ENCODE measurements around the gene VDR.

VDR gene

GRCh38 chr12:47878918-47879481 lies 25.8 kb downstream of the VDR start:
- Histone ChIP-seq H3K36me3 (ENCODE audit: control insufficient read depth, insufficient read depth, low read length, severe bottlenecking) (peaks cover 39% of the 10 kb centered on the region), H3K27me3 (replicated peaks; ENCODE audit: control insufficient read depth, insufficient read depth, low read length) (no peaks in the 10 kb centered on the region), H3K4me3 (ENCODE audit: low read length) (no peak overlapping the region), H3K4me1 (ENCODE audit: control insufficient read depth, insufficient read depth, low read length) (peaks cover 12% of the 10 kb centered on the region), H3K9me3 (ENCODE audit: control insufficient read depth, low read length) (no peaks in the 10 kb centered on the region), H3K9ac (ENCODE audit: low read length) (no peak overlapping the region)
- no peak for DNase-seq (ENCODE audit: low read depth)

DNA sequence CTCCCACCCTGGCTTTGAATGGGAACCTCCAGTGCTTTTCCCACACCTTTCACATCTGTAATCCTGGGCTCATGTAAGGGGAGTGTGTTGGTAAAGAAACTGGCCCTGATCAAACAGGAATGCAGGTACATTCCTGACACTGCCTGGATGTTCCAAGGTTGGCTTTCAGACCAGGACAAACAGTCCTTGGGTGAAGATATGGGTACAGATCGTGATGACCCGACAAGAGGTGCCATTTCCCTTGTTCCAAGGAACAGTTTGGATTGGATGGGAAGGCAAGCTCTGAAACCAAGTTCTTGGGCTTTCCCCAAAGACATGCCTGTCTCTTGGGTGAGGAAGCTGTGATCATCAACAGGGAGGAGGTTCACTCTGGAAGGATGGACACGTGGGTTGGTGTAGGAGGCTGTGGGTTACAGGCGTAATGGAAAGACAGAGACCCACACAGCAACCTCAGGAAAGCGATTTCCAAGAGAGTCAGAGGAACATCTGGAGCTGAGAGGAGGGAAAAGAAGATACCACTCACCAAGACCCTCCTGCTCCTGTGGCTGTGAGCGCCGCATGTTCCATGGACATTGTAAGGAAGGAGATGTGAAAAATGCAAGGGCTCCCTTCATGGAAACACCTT lies 26.4 kb downstream of the VDR start:
- peaks cover 44% of the 10 kb centered on the region for H3K36me3 ChIP-seq (ENCODE audit: control insufficient read depth, insufficient read depth, low read length, severe bottlenecking)
- H3K9me3 ChIP-seq (ENCODE audit: control insufficient read depth, low read length), result no peaks in the 10 kb centered on the region
- no peak overlapping the region for H3K4me3 ChIP-seq (ENCODE audit: low read length)
- DNase-seq (ENCODE audit: low read depth), result no peak
- peaks cover 12% of the 10 kb centered on the region for H3K4me1 ChIP-seq (ENCODE audit: control insufficient read depth, insufficient read depth, low read length)
- no peak overlapping the region for H3K9ac ChIP-seq (ENCODE audit: low read length)
- H3K27me3 ChIP-seq (replicated peaks; ENCODE audit: control insufficient read depth, insufficient read depth, low read length), result no peaks in the 10 kb centered on the region

DNA sequence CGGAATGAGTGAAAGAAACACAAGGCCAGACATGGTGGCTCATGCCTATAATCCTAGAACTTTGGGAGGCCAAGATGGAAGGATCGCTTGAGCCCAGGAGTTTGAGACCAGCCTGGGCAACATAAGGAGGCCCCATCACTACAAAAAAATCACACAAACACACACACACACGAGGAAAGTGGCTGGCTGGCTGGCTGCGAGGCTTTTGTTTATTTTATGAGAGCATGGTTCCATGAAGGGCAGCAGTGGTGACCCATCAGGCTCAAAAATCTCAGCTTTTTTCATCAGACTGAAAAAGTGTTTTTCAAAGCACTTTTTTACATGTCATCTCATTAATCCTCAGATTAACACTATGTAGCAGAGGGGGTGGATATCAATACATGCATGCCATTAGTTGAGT lies 27.7 kb downstream of the VDR start:
- Histone ChIP-seq H3K27me3 (replicated peaks; ENCODE audit: control insufficient read depth, insufficient read depth, low read length) (no peaks in the 10 kb centered on the region), H3K4me3 (ENCODE audit: low read length) (no peak overlapping the region), H3K36me3 (ENCODE audit: control insufficient read depth, insufficient read depth, low read length, severe bottlenecking) (peaks cover 44% of the 10 kb centered on the region), H3K9ac (ENCODE audit: low read length) (no peak overlapping the region), H3K4me1 (ENCODE audit: control insufficient read depth, insufficient read depth, low read length) (peaks cover 9% of the 10 kb centered on the region), H3K9me3 (ENCODE audit: control insufficient read depth, low read length) (no peaks in the 10 kb centered on the region)
- DNase-seq (ENCODE audit: low read depth), result no peak

DNA sequence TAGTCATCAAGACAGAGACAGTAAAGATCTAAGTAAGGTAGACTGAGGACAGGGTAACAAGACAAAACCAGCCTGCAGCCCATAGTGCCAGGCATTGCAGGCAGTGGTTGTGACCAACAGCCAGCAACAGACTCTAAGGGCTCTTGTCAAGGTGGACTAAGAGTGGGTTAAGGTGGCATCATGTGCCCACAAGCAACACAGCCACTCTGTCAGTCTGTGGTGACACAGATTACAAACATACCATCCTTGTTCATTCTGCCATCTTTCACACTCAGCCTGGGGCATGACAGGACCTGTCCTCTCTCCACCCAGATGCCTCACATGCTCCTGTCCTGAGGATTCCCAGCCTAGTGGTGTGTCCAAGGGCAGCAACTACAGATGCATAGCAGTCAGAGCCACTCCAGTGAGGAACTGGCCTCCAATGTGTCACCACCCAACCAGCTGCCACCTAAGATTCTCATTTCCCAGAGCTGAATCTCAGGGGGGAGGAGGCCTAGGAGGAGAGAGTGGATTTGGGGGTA lies 28.3 kb downstream of the VDR start:
- Histone ChIP-seq H3K27me3 (replicated peaks; ENCODE audit: control insufficient read depth, insufficient read depth, low read length) (no peaks in the 10 kb centered on the region), H3K4me1 (ENCODE audit: control insufficient read depth, insufficient read depth, low read length) (peaks cover 7% of the 10 kb centered on the region), H3K36me3 (ENCODE audit: control insufficient read depth, insufficient read depth, low read length, severe bottlenecking) (peaks cover 44% of the 10 kb centered on the region), H3K4me3 (ENCODE audit: low read length) (no peak overlapping the region), H3K9ac (ENCODE audit: low read length) (no peak overlapping the region), H3K9me3 (ENCODE audit: control insufficient read depth, low read length) (no peaks in the 10 kb centered on the region)
- DNase-seq (ENCODE audit: low read depth), result no peak

- peaks cover 2% of the 10 kb centered on the region for H3K4me1 ChIP-seq (ENCODE audit: control insufficient read depth, insufficient read depth, low read length)
- no peak for DNase-seq (ENCODE audit: low read depth)
- no peaks in the 10 kb centered on the region for H3K27me3 ChIP-seq (replicated peaks; ENCODE audit: control insufficient read depth, insufficient read depth, low read length)
- peaks cover 44% of the 10 kb centered on the region for H3K36me3 ChIP-seq (ENCODE audit: control insufficient read depth, insufficient read depth, low read length, severe bottlenecking)
- no peak overlapping the region for H3K9ac ChIP-seq (ENCODE audit: low read length)
- no peak overlapping the region for H3K4me3 ChIP-seq (ENCODE audit: low read length)
- no peaks in the 10 kb centered on the region for H3K9me3 ChIP-seq (ENCODE audit: control insufficient read depth, low read length)
Observed at GRCh38 chr12:47875746-47876439, 28.9 kb downstream of the VDR start.

- no peak overlapping the region for H3K4me3 ChIP-seq (ENCODE audit: low read length)
- no peak for DNase-seq (ENCODE audit: low read depth)
- H3K27me3 ChIP-seq (replicated peaks; ENCODE audit: control insufficient read depth, insufficient read depth, low read length), result no peaks in the 10 kb centered on the region
- H3K36me3 ChIP-seq (ENCODE audit: control insufficient read depth, insufficient read depth, low read length, severe bottlenecking), result peaks cover 44% of the 10 kb centered on the region
- no peaks in the 10 kb centered on the region for H3K9me3 ChIP-seq (ENCODE audit: control insufficient read depth, low read length)
- H3K4me1 ChIP-seq (ENCODE audit: control insufficient read depth, insufficient read depth, low read length), result peaks cover 14% of the 10 kb centered on the region
- H3K9ac ChIP-seq (ENCODE audit: low read length), result no peak overlapping the region
Observed at GRCh38 chr12:47874316-47874715, 30.5 kb downstream of the VDR start.

DNA sequence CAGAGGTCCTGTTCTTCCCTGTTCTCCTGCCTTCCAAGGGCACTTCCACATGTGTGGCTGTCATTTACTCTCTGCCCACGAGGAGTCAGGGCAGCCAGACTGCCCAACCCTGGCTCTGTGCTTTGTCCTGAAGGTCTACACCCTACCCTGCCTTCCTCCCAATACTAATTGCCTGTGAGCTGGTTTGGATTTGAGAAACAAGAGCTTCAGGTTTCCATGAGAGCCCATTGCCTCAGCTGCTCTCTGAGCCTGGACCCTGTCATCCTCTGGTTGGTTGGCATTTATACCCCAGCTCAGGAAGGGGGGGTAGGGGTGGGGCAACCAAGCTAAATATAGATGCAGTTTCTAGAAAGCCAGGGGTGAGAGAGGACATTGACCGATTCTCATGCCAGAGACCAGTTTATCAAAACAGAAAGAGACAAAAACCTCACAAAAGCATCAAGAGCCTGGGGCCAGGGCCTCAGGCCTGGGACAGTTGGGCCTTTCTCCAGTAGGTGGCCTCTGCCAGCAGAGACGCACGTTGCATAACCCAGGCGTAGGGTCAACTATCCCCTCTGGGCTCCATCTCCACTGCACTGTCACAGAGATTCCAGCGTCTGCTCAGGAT lies 34.5 kb downstream of the VDR start:
- DNase-seq (ENCODE audit: low read depth), result peak; percentile 77
- Histone ChIP-seq H3K9ac (ENCODE audit: low read length) (no peak overlapping the region), H3K4me1 (ENCODE audit: control insufficient read depth, insufficient read depth, low read length) (peaks cover 23% of the 10 kb centered on the region), H3K27me3 (replicated peaks; ENCODE audit: control insufficient read depth, insufficient read depth, low read length) (no peaks in the 10 kb centered on the region), H3K4me3 (ENCODE audit: low read length) (no peak overlapping the region), H3K9me3 (ENCODE audit: control insufficient read depth, low read length) (no peaks in the 10 kb centered on the region), H3K36me3 (ENCODE audit: control insufficient read depth, insufficient read depth, low read length, severe bottlenecking) (peaks cover 10% of the 10 kb centered on the region)

DNA sequence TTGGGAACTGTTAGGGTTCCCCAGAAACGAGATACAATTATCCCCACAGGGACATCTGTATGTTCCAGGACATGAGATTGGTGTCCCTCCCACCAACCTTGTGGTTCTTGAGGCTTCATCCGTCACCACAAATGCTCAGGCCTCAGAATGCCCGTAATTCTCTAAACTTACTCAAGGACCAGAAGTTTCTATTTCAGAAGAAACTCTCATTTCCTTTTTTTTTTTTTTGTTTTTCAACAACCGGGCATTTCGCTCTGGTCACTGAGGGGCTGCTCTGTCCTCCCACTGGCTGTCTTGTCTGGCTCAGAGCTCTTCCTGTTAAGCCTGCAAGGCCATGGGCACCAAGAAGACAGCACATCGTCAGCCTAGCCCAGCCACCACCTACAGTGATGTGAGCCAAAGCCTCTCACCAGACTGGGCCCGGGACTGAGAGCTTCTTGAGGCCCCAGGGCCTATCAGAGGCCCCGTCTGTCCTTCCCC lies 36.2 kb downstream of the VDR start:
- Histone ChIP-seq H3K36me3 (ENCODE audit: control insufficient read depth, insufficient read depth, low read length, severe bottlenecking) (peaks cover 17% of the 10 kb centered on the region), H3K9me3 (ENCODE audit: control insufficient read depth, low read length) (no peaks in the 10 kb centered on the region), H3K4me3 (ENCODE audit: low read length) (no peak overlapping the region), H3K4me1 (ENCODE audit: control insufficient read depth, insufficient read depth, low read length) (peaks cover 28% of the 10 kb centered on the region), H3K9ac (ENCODE audit: low read length) (no peak overlapping the region), H3K27me3 (replicated peaks; ENCODE audit: control insufficient read depth, insufficient read depth, low read length) (no peaks in the 10 kb centered on the region)
- DNase-seq (ENCODE audit: low read depth), result no peak

GRCh38 chr12:47868041-47868440 lies 36.8 kb downstream of the VDR start:
- peaks cover 28% of the 10 kb centered on the region for H3K4me1 ChIP-seq (ENCODE audit: control insufficient read depth, insufficient read depth, low read length)
- peaks cover 22% of the 10 kb centered on the region for H3K36me3 ChIP-seq (ENCODE audit: control insufficient read depth, insufficient read depth, low read length, severe bottlenecking)
- H3K27me3 ChIP-seq (replicated peaks; ENCODE audit: control insufficient read depth, insufficient read depth, low read length), result no peaks in the 10 kb centered on the region
- H3K4me3 ChIP-seq (ENCODE audit: low read length), result no peak overlapping the region
- DNase-seq (ENCODE audit: low read depth), result peak; percentile 8
- H3K9ac ChIP-seq (ENCODE audit: low read length), result no peak overlapping the region
- H3K9me3 ChIP-seq (ENCODE audit: control insufficient read depth, low read length), result no peaks in the 10 kb centered on the region

DNA sequence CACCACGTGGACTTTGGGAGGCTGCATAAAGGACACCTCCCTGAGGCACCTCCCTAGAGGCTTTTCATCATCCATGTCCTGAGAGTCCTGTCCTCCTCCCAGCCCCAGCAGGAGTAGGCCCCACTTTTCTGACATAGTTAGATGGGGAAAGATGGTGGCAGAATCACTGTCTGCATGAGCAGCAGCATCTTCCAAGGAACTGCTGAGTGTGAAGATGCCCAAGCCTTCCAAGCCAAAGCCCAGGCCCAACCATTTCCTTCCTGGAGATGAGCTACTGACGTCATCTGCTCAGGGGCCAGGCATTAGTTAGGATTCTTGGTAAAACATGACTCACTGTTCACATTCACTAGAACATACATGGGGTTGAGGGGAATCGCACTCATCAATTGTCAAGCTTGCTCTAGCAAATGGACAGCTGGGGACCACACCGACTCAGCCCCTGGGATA lies 37.3 kb downstream of the VDR start:
- DNase-seq (ENCODE audit: low read depth), result peak; percentile 46
- no peaks in the 10 kb centered on the region for H3K27me3 ChIP-seq (replicated peaks; ENCODE audit: control insufficient read depth, insufficient read depth, low read length)

DNA sequence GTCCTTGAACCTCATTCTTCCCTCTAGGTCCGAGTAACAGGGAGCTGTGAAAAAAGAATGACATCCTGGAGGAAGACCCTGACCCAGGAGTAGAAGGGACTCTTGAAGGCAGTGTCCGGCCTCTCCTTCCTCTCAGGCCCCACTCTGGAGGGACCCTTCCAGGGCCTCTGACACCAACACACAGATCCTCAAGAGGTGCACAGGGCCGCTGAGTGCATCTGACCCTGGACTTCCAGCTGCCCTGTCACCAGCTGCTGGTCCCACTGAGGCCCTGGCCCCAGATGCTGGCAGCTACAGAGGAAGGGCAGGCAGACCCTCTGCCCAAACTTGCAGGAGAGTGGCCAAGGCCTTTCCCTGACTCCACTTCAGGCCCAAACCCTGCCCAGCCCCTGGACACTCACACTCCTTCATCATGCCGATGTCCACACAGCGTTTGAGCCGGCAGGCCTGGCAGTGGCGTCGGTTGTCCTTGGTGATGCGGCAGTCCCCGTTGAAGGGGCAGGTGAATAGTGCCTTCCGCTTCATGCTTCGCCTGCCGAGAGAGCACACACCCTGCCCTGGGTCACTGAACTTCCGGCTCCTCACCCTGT lies 40.1 kb downstream of the VDR start:
- no peak for DNase-seq (ENCODE audit: low read depth)
- no peaks in the 10 kb centered on the region for H3K27me3 ChIP-seq (replicated peaks; ENCODE audit: control insufficient read depth, insufficient read depth, low read length)
- no peaks in the 10 kb centered on the region for H3K9me3 ChIP-seq (ENCODE audit: control insufficient read depth, low read length)
- no peak overlapping the region for H3K9ac ChIP-seq (ENCODE audit: low read length)
- no peak overlapping the region for H3K4me3 ChIP-seq (ENCODE audit: low read length)
- peaks cover 15% of the 10 kb centered on the region for H3K4me1 ChIP-seq (ENCODE audit: control insufficient read depth, insufficient read depth, low read length)
- H3K36me3 ChIP-seq (ENCODE audit: control insufficient read depth, insufficient read depth, low read length, severe bottlenecking), result peaks cover 49% of the 10 kb centered on the region

More for the DNA sequence above, 37.3 kb downstream of the VDR start:
- Histone ChIP-seq H3K9me3 (ENCODE audit: control insufficient read depth, low read length) (no peaks in the 10 kb centered on the region), H3K9ac (ENCODE audit: low read length) (no peak overlapping the region), H3K36me3 (ENCODE audit: control insufficient read depth, insufficient read depth, low read length, severe bottlenecking) (peaks cover 27% of the 10 kb centered on the region), H3K4me3 (ENCODE audit: low read length) (no peak overlapping the region), H3K4me1 (ENCODE audit: control insufficient read depth, insufficient read depth, low read length) (peaks cover 28% of the 10 kb centered on the region)

Data from adipocyte (in vitro differentiated cells).